MCF 10A (cell line): ENCODE results near the gene BPIFB2. TPM values are rescaled to one million over a fixed set of nuclear protein-coding genes. Genes with fewer than 3 reads are reported as not detected.

ENCODE experiments used
- BruUV-seq: library from RNA; stranded (reverse); fragments of 400-500 nt; replicated peaks from 2 replicates; lab custom pipeline; 2021; lab: Mats Ljungman, UMichigan
- CTCF ChIA-PET: fragments of 300-600 bp; sonication (Branson Sonifier 250); formaldehyde crosslinking; extraction: SDS; loops from one replicate; lab custom pipeline; 2021; ENCODE audit warnings: antibody characterized with exemption, inconsistent platforms; lab: Yijun Ruan, JAX
- POLR2A ChIA-PET: fragments of 300-600, 350-650 bp; sonication (Branson Sonifier 250); formaldehyde crosslinking; extraction: SDS; loops from one replicate; lab custom pipeline; 2020; ENCODE audit warnings: antibody characterized with exemption, inconsistent platforms; lab: Yijun Ruan, JAX
- DNase-seq: peaks from one replicate; pipeline ENCODE4 v3.0.0-alpha.2; 2018; ENCODE audit not compliant: unreplicated experiment
- H3K27ac Mint-ChIP-seq: one replicate; pipeline ENCODE4 v1.8.0; 2022; ENCODE audit warnings: mild to moderate bottlenecking, low read depth, mixed read lengths; ENCODE audit not compliant: unreplicated experiment
- H3K27me3 Mint-ChIP-seq: one replicate; pipeline ENCODE4 v1.8.0; 2022; ENCODE audit warnings: mixed read lengths; ENCODE audit not compliant: insufficient read depth, unreplicated experiment
- H3K36me3 Mint-ChIP-seq: one replicate; pipeline ENCODE4 v1.8.0; 2022; ENCODE audit warnings: mild to moderate bottlenecking, moderate library complexity, mixed read lengths; ENCODE audit not compliant: insufficient read depth, unreplicated experiment
- H3K4me1 Mint-ChIP-seq: one replicate; pipeline ENCODE4 v1.8.0; 2022; ENCODE audit warnings: mixed read lengths; ENCODE audit not compliant: insufficient read depth, unreplicated experiment
- H3K4me3 Mint-ChIP-seq: one replicate; pipeline ENCODE4 v1.8.0; 2022; ENCODE audit warnings: mild to moderate bottlenecking, moderate library complexity, mixed read lengths; ENCODE audit not compliant: unreplicated experiment
- H3K9me3 Mint-ChIP-seq: one replicate; pipeline ENCODE4 v1.8.0; 2022; ENCODE audit warnings: mixed read lengths; ENCODE audit not compliant: unreplicated experiment
- CTCF ChIP-seq: fragments of 200-600 bp; IDR thresholded peaks from one replicate; pipeline ENCODE4 v1.8.0; 2022; ENCODE audit warnings: antibody characterized with exemption, mild to moderate bottlenecking; ENCODE audit not compliant: unreplicated experiment
- intact Hi-C: fragments of 100-400 bp; cut with micrococcal nuclease; formaldehyde crosslinking; loops from 2 replicates; pipeline ENCODE4 v1.14.1; 2022
- total RNA-seq: library from RNA; stranded (reverse); gene quantifications from 2 replicates; pipeline ENCODE4 v1.2.3, GENCODE V29; 2022

The BPIFB2 gene
- total RNA-seq, 1 experiment from 2014 or later = not detected

- POLR2A ChIA-PET = no interaction called here
- no peak for DNase-seq
- H3K4me3 Mint-ChIP-seq = no peak overlapping the region
- intact Hi-C loops = no loop called here
- no peaks in the 10 kb centered on the region for H3K4me1 Mint-ChIP-seq
- H3K27ac Mint-ChIP-seq = no peak overlapping the region
- no peaks in the 10 kb centered on the region for H3K36me3 Mint-ChIP-seq
- CTCF ChIA-PET = no interaction called here
- no peak for TF ChIP-seq CTCF
- no TSS peak for BruUV-seq
- peaks cover 7% of the 10 kb centered on the region for H3K9me3 Mint-ChIP-seq
- peaks cover 42% of the 10 kb centered on the region for H3K27me3 Mint-ChIP-seq
Observed at GRCh38 chr20:32979201-32979998, 28.1 kb upstream of the BPIFB2 start.

- CTCF ChIA-PET = no interaction called here
- H3K4me3 Mint-ChIP-seq = no peak overlapping the region
- no peak overlapping the region for H3K27ac Mint-ChIP-seq
- no peaks in the 10 kb centered on the region for H3K36me3 Mint-ChIP-seq
- peaks cover 42% of the 10 kb centered on the region for H3K27me3 Mint-ChIP-seq
- no TSS peak for BruUV-seq
- no peak for DNase-seq
- H3K9me3 Mint-ChIP-seq = peaks cover 7% of the 10 kb centered on the region
- H3K4me1 Mint-ChIP-seq = no peaks in the 10 kb centered on the region
- POLR2A ChIA-PET = no interaction called here
- no peak for TF ChIP-seq CTCF
- intact Hi-C loops = no loop called here
Observed at GRCh38 chr20:32980131-32980941, 27.2 kb upstream of the BPIFB2 start.

GRCh38 chr20:32980990-32981389 lies 26.5 kb upstream of the BPIFB2 start:
- ChIA-PET POLR2A (no interaction called here), CTCF (interaction anchor here (0.6 kb wide), 1 partner anchor 19 kb away, joined by 3 read pairs; no protein-coding TSS in a partner anchor)
- intact Hi-C loops = no loop called here
- H3K36me3 Mint-ChIP-seq = no peaks in the 10 kb centered on the region
- BruUV-seq = no TSS peak
- H3K27me3 Mint-ChIP-seq = peaks cover 47% of the 10 kb centered on the region
- peaks cover 7% of the 10 kb centered on the region for H3K9me3 Mint-ChIP-seq
- no peak for TF ChIP-seq CTCF
- no peak overlapping the region for H3K27ac Mint-ChIP-seq
- no peak for DNase-seq
- H3K4me1 Mint-ChIP-seq = no peaks in the 10 kb centered on the region
- H3K4me3 Mint-ChIP-seq = no peak overlapping the region
